B cell (primary cell): ENCODE data around the gene MORN1.

ENCODE experiments used
- CTCF ChIP-seq: fragments of 200-600 bp; IDR thresholded peaks from one replicate; pipeline ENCODE4 v1.8.0; 2022; ENCODE audit warnings: antibody characterized with exemption, mild to moderate bottlenecking
- EZH2 ChIP-seq: IDR thresholded peaks from 2 replicates; pipeline ENCODE4 v1.6.1; 2012; ENCODE audit warnings: borderline replicate concordance, low read depth, mild to moderate bottlenecking, moderate library complexity, low read length; ENCODE audit not compliant: insufficient read depth, poor library complexity, severe bottlenecking

GRCh38 chr1:2330519-2331199 lies 60.7 kb downstream of the MORN1 start:
- TF ChIP-seq CTCF (no peak), EZH2 (no peak)
